HCT116 (cell line): ENCODE data around the gene TTLL10.

ENCODE experiments used
- EZH2phosphoT487 ChIP-seq: fragments of 200-600 bp; IDR thresholded peaks from 2 replicates; pipeline ENCODE4 v1.6.1; 2018; ENCODE audit warnings: antibody characterized with exemption, borderline replicate concordance
- POLR2AphosphoS5 ChIP-seq: IDR thresholded peaks from 2 replicates; pipeline ENCODE4 v1.6.1; 2011; ENCODE audit warnings: mild to moderate bottlenecking, low read depth, low read length, moderate library complexity

DNA sequence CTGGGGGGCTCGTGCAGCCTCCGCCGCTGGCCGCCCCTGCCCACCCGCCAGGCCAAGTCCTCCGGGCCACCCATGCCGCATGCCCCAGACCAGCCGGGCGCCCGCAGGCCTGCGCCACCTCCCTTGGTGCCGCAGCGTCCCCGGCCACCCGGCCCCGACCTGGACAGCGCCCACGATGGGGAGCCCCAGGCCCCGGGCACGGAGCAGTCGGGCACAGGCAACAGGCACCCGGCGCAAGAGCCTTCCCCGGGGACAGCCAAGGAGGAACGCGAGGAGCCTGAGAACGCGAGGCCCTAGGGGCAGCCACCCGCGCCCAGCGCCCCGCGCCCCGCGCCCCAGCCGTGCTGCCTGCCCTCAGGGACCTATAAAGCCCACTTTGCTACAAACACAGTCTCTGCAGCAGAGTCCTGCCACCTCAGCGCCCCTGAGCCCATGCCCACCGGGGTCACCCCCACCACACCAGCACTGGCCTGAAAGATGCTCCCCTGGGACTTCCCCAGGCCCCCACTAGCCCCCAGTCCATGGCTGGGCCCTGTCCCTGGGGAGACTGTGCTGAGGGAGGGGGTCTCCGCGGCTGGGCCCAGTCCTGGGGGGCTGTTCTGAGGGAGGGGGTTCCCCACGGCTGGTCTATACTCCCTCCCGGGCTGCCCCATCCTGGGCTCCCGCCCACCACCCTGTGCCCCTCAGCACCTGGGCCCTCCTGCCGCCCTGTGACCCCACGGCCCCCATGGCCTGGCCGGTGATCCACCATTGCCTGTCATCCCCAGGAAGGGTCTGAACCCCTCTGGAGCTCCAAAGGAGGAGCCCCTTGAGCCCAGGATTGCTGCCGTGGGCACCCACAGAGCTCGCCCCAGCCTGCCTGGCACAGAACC, 24.1 kb downstream of the TTLL10 start:
- TF ChIP-seq POLR2AphosphoS5 (no peak), EZH2phosphoT487 (no peak)
